Astrocyte (in vitro differentiated cells and primary cell): ENCODE measurements around the gene AKR1D1. TPM values are rescaled to one million over a fixed set of nuclear protein-coding genes. Genes with fewer than 3 reads are reported as not detected.

Source experiments
- DNase-seq: peaks from one replicate; pipeline ENCODE4 v3.0.0-alpha.2; 2010; ENCODE audit warnings: low read depth
- FAIRE-seq: peaks from 2 replicates; lab custom pipeline; 2011; peaks lifted over from hg19 to GRCh38; lab: Jason Lieb, UNC
- H2AFZ ChIP-seq: 2 replicates; pipeline ENCODE4 v1.6.0; 2012; ENCODE audit warnings: low read depth, low read length, inconsistent platforms
- H3K27ac ChIP-seq: 2 replicates; pipeline ENCODE4 v1.5.1; 2011; ENCODE audit warnings: low read depth, low read length, inconsistent platforms
- H3K27me3 ChIP-seq: 2 replicates; pipeline ENCODE4 v1.6.0; 2011; ENCODE audit warnings: low read length, inconsistent platforms; ENCODE audit not compliant: insufficient read depth
- H3K36me3 ChIP-seq: 2 replicates; pipeline ENCODE4 v1.5.1; 2011; ENCODE audit warnings: low read length, inconsistent platforms; ENCODE audit not compliant: insufficient read depth
- H3K4me1 ChIP-seq: 2 replicates; pipeline ENCODE4 v1.5.1; 2011; ENCODE audit warnings: low read length, inconsistent platforms; ENCODE audit not compliant: insufficient read depth
- H3K4me2 ChIP-seq: 2 replicates; pipeline ENCODE4 v1.6.0; 2012; ENCODE audit warnings: low read length, inconsistent platforms
- H3K4me3 ChIP-seq: 2 replicates; pipeline ENCODE4 v1.5.1; 2011; ENCODE audit warnings: low read depth, mild to moderate bottlenecking, low read length, inconsistent platforms; ENCODE audit not compliant: insufficient read depth
- H3K79me2 ChIP-seq: 2 replicates; pipeline ENCODE4 v1.6.0; 2012; ENCODE audit warnings: mild to moderate bottlenecking, low read length, inconsistent platforms; ENCODE audit not compliant: insufficient read depth
- H3K9ac ChIP-seq: 2 replicates; pipeline ENCODE4 v1.6.0; 2012; ENCODE audit warnings: mild to moderate bottlenecking, low read length, inconsistent platforms
- H3K9me3 ChIP-seq: 2 replicates; pipeline ENCODE4 v1.5.1; 2012; ENCODE audit warnings: low read depth, mild to moderate bottlenecking, low read length, inconsistent platforms; ENCODE audit not compliant: insufficient read depth
- H4K20me1 ChIP-seq: 2 replicates; pipeline ENCODE4 v1.6.0; 2012; ENCODE audit warnings: low read length, inconsistent platforms; ENCODE audit not compliant: insufficient read depth
- H3K27ac Mint-ChIP-seq: one replicate; pipeline ENCODE4 v1.8.0; 2021; ENCODE audit warnings: mild to moderate bottlenecking, mixed read lengths; ENCODE audit not compliant: unreplicated experiment
- H3K27me3 Mint-ChIP-seq: one replicate; pipeline ENCODE4 v1.8.0; 2021; ENCODE audit warnings: low read depth, mixed read lengths; ENCODE audit not compliant: unreplicated experiment
- H3K36me3 Mint-ChIP-seq: one replicate; pipeline ENCODE4 v1.8.0; 2021; ENCODE audit warnings: low read depth, mixed read lengths; ENCODE audit not compliant: unreplicated experiment
- H3K4me1 Mint-ChIP-seq: one replicate; pipeline ENCODE4 v1.8.0; 2021; ENCODE audit warnings: low read depth, mixed read lengths; ENCODE audit not compliant: unreplicated experiment
- H3K4me3 Mint-ChIP-seq: one replicate; pipeline ENCODE4 v1.8.0; 2021; ENCODE audit warnings: mild to moderate bottlenecking, moderate library complexity, mixed read lengths; ENCODE audit not compliant: unreplicated experiment
- H3K9me3 Mint-ChIP-seq: one replicate; pipeline ENCODE4 v1.8.0; 2021; ENCODE audit warnings: mild to moderate bottlenecking, mixed read lengths; ENCODE audit not compliant: unreplicated experiment
- CTCF ChIP-seq: IDR thresholded peaks from 2 replicates; pipeline ENCODE4 v1.5.1; 2011; ENCODE audit warnings: low read depth, mild to moderate bottlenecking, inconsistent platforms, low read length, moderate library complexity; ENCODE audit not compliant: insufficient read depth
- EZH2 ChIP-seq: IDR thresholded peaks from 2 replicates; pipeline ENCODE4 v1.6.1; 2012; ENCODE audit warnings: mild to moderate bottlenecking, low read length, inconsistent platforms; ENCODE audit not compliant: insufficient read depth
- total RNA-seq: library from RNA; stranded (reverse); gene quantifications from 2 replicates; pipeline ENCODE4 v1.2.1, GENCODE V29; 2021

The AKR1D1 gene
- total RNA-seq, 1 donor from 2014 or later: not detected

- peaks cover 25% of the 10 kb centered on the region for H3K4me1 Mint-ChIP-seq
- H3K4me2 ChIP-seq: no peak overlapping the region
- no peaks in the 10 kb centered on the region for H3K9me3 ChIP-seq
- peaks cover 10% of the 10 kb centered on the region for H3K9me3 Mint-ChIP-seq
- no peak overlapping the region for H3K4me3 Mint-ChIP-seq
- no peaks in the 10 kb centered on the region for H3K27me3 ChIP-seq
- H3K4me1 ChIP-seq: peaks cover 18% of the 10 kb centered on the region
- no peak overlapping the region for H3K4me3 ChIP-seq
- no peak overlapping the region for H2AFZ ChIP-seq
- no peaks in the 10 kb centered on the region for H3K27me3 Mint-ChIP-seq
- no peak overlapping the region for H3K27ac ChIP-seq
- no peaks in the 10 kb centered on the region for H3K36me3 Mint-ChIP-seq
- no peaks in the 10 kb centered on the region for H3K36me3 ChIP-seq
- DNase-seq: no peak
- no peaks in the 10 kb centered on the region for H3K79me2 ChIP-seq
- FAIRE-seq: no peak
- no peaks in the 10 kb centered on the region for H4K20me1 ChIP-seq
- H3K9ac ChIP-seq: no peak overlapping the region
- H3K27ac Mint-ChIP-seq: no peak overlapping the region
- TF ChIP-seq EZH2 (no peak), CTCF (no peak)
These were observed 51.7 kb downstream of the AKR1D1 start for GRCh38 chr7:138127996-138128395.

GRCh38 chr7:138129551-138130165 lies 53.4 kb downstream of the AKR1D1 start:
- FAIRE-seq: no peak
- no peak overlapping the region for H3K27ac ChIP-seq

More at GRCh38 chr7:138129551-138130165, 53.4 kb downstream of the AKR1D1 start:
- no peaks in the 10 kb centered on the region for H3K36me3 Mint-ChIP-seq
- TF ChIP-seq EZH2: no peak
- no peak for TF ChIP-seq CTCF
- no peak overlapping the region for H3K27ac Mint-ChIP-seq
- Histone ChIP-seq H3K4me1 (peaks cover 16% of the 10 kb centered on the region), H3K36me3 (no peaks in the 10 kb centered on the region), H3K27me3 (no peaks in the 10 kb centered on the region), H3K9ac (no peak overlapping the region), H3K4me2 (no peak overlapping the region), H3K4me3 (no peak overlapping the region), H3K79me2 (no peaks in the 10 kb centered on the region), H4K20me1 (no peaks in the 10 kb centered on the region), H2AFZ (no peak overlapping the region), H3K9me3 (no peaks in the 10 kb centered on the region)
- no peak overlapping the region for H3K4me3 Mint-ChIP-seq
- peaks cover 10% of the 10 kb centered on the region for H3K9me3 Mint-ChIP-seq
- H3K27me3 Mint-ChIP-seq: no peaks in the 10 kb centered on the region
- H3K4me1 Mint-ChIP-seq: peaks cover 22% of the 10 kb centered on the region
- no peak for DNase-seq
